HEK293T (cell line): Measurements from ENCODE around the gene PCNX1.

Source experiments
- BHLHE40 ChIP-seq: fragments of 450-650 bp; IDR thresholded peaks from 2 replicates; pipeline ENCODE4 v1.6.1; 2016; ENCODE audit warnings: mild to moderate bottlenecking, moderate library complexity, borderline replicate concordance
- FOXK2 ChIP-seq: fragments of 450-650 bp; IDR thresholded peaks from 2 replicates; pipeline ENCODE4 v1.6.1; 2016; ENCODE audit warnings: mild to moderate bottlenecking
- LEF1 ChIP-seq: fragments of 450-650 bp; IDR thresholded peaks from 2 replicates; pipeline ENCODE4 v1.6.1; 2017; ENCODE audit warnings: mild to moderate bottlenecking, borderline replicate concordance
- PKNOX1 ChIP-seq: fragments of 450-650 bp; IDR thresholded peaks from 2 replicates; pipeline ENCODE4 v1.6.1; 2016
- SP1 ChIP-seq: fragments of 450-650 bp; IDR thresholded peaks from 2 replicates; pipeline ENCODE4 v1.6.1; 2017
- ZNF384 ChIP-seq: fragments of 450-650 bp; IDR thresholded peaks from 2 replicates; pipeline ENCODE4 v1.6.1; 2016

DNA sequence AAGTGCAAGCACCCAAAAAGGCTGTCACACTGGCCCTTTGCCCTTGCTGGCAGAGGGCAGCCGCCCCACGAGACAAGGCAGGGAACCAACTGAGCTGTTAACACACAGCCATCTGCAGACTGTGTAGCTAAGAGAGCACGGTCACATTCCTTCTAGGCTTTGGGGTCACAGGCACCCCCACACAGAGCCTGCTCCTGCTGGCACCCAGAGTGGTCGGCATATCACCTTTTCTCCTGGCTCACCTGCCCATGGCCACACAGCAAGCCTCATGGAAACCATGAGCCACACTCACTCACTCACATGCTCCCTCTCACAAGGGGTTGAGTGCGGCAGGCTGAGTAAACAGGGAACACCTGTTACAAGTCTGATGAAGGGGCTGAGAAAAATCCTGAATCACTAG is 214.5 kb downstream of the PCNX1 start:
- TF ChIP-seq SP1: no peak
- no peak for TF ChIP-seq PKNOX1
- no peak for TF ChIP-seq FOXK2
- no peak for TF ChIP-seq BHLHE40
- no peak for TF ChIP-seq ZNF384
- no peak for TF ChIP-seq LEF1
